Small intestine (tissue), 7 donors: ENCODE measurements around the gene ST6GAL1. TPM values are rescaled to one million over a fixed set of nuclear protein-coding genes. Genes with fewer than 3 reads are reported as not detected.
"Not testable (repeated sequence)": the region's sequence is repeated elsewhere in the genome, so short reads cannot be mapped to it uniquely, and the experiment has no call there.

ENCODE experiments used
- DNase-seq, 2 donors: peaks; one replicate each; pipeline versions ENCODE4 v3.0.0 to v3.0.0-alpha.2; 2013
- FAIRE-seq: peaks from 2 replicates; lab custom pipeline; 2012; peaks lifted over from hg19 to GRCh38; lab: Jason Lieb, UNC
- H3K27ac ChIP-seq, 3 donors: one replicate each; pipeline ENCODE4 v1.5.1; 2013; ENCODE audit warnings: low read length in 2 of 3, mild to moderate bottlenecking in 2 of 3, control low read depth in 1 of 3, inconsistent platforms in 1 of 3, low read depth in 1 of 3, moderate library complexity in 1 of 3
- H3K27me3 ChIP-seq, 3 donors: one replicate each; pipeline ENCODE4 v1.6.1; 2013; ENCODE audit warnings: low read length in 3 of 3, inconsistent platforms in 1 of 3; ENCODE audit not compliant: control insufficient read depth in 3 of 3, insufficient read depth in 3 of 3
- H3K36me3 ChIP-seq, 3 donors: one replicate each; pipeline ENCODE4 v1.6.1; 2013; ENCODE audit warnings: low read length in 3 of 3, inconsistent platforms in 1 of 3, low read depth in 1 of 3, mild to moderate bottlenecking in 1 of 3, moderate library complexity in 1 of 3; ENCODE audit not compliant: control insufficient read depth in 3 of 3, insufficient read depth in 2 of 3
- H3K4me1 ChIP-seq, 3 donors: one replicate each; pipeline ENCODE4 v1.6.1; 2013; ENCODE audit warnings: low read length in 2 of 3, inconsistent platforms in 1 of 3, low read depth in 1 of 3, mild to moderate bottlenecking in 1 of 3, moderate library complexity in 1 of 3; ENCODE audit not compliant: control insufficient read depth in 3 of 3, insufficient read depth in 2 of 3
- H3K4me3 ChIP-seq, 3 donors: one replicate each; pipeline ENCODE4 v1.5.1; 2013; ENCODE audit warnings: low read length in 3 of 3, control low read depth in 1 of 3, inconsistent platforms in 1 of 3, low read depth in 1 of 3, mild to moderate bottlenecking in 1 of 3, moderate library complexity in 1 of 3
- H3K9me3 ChIP-seq, 2 donors: one replicate each; pipeline ENCODE4 v1.6.1; 2013; ENCODE audit warnings: low read depth in 1 of 2, low read length in 1 of 2; ENCODE audit not compliant: control insufficient read depth in 2 of 2, insufficient read depth in 1 of 2
- WGBS, 3 donors: extraction: QIAGEN DNeasy Blood & Tissue Kit; methylation state at CpG; one replicate each; pipeline ENCODE4 v1.1.7; 2013; 5-methylcytosine and 5-hydroxymethylcytosine counted together
- polyA plus RNA-seq, 4 donors: library from polyadenylated mRNA; stranded (reverse) in 3 of 4; unstranded in 1 of 4; fragments of 200-250 nt in 3 of 4; fragments of 120-200 nt in 1 of 4; gene quantifications; one replicate each; pipeline versions ENCODE4 v1.2.1 to v1.2.3, GENCODE V29; 2013
- donor health status: healthy with polysubstance abuse.
- donor health status: control.
- donor health status: control.
- donor health status: Bipolar disorder and iron deficiency.
- donor health status: healthy.

Gene ST6GAL1
- polyA plus RNA-seq, 4 donors = 0.45 to 219 (median 11.0) TPM

GRCh38 chr3:186964616-186965015, 34.3 kb downstream of the ST6GAL1 start:
- no peaks in the 10 kb centered on the region for H3K27me3 ChIP-seq
- 72 to 85% (median 84%) methylated on average over 9 of the region's 9 CpGs for WGBS, 3 donors
- H3K4me3 ChIP-seq = no peak overlapping the region
- DNase-seq (no peak), FAIRE-seq (no peak)
- peaks cover 0 to 20% (median 0%) of the 10 kb centered on the region in 3 donors for H3K36me3 ChIP-seq
- no peak overlapping the region for H3K27ac ChIP-seq
- H3K4me1 ChIP-seq = no peaks in the 10 kb centered on the region
- no peaks in the 10 kb centered on the region for H3K9me3 ChIP-seq

- Histone ChIP-seq H3K4me3 (no peak overlapping the region), H3K27me3 (no peaks in the 10 kb centered on the region), H3K9me3 (no peaks in the 10 kb centered on the region), H3K4me1 (no peaks in the 10 kb centered on the region), H3K27ac (no peak overlapping the region), H3K36me3 (peaks cover 0 to 20% (median 0%) of the 10 kb centered on the region in 3 donors)
- no peak for DNase-seq
- WGBS, 3 donors = 75 to 92% (median 83%) methylated on average over 10 of the region's 10 CpGs
- FAIRE-seq = no peak
These were observed 35.0 kb downstream of the ST6GAL1 start for GRCh38 chr3:186965141-186965879.

GRCh38 chr3:186966406-186966805, 36.1 kb downstream of the ST6GAL1 start:
- Histone ChIP-seq H3K36me3 (peaks cover 0 to 20% (median 0%) of the 10 kb centered on the region in 3 donors), H3K9me3 (no peaks in the 10 kb centered on the region), H3K27me3 (no peaks in the 10 kb centered on the region), H3K27ac (no peak overlapping the region), H3K4me3 (no peak overlapping the region), H3K4me1 (no peaks in the 10 kb centered on the region)
- FAIRE-seq (no peak), DNase-seq (no peak)
- WGBS, 3 donors = 82 to 84% (median 84%) methylated on average over 6 of the region's 6 CpGs

GRCh38 chr3:186967236-186967635, 36.9 kb downstream of the ST6GAL1 start:
- not testable (repeated sequence) for H3K27ac ChIP-seq, H3K27me3 ChIP-seq, H3K4me3 ChIP-seq, FAIRE-seq, DNase-seq, H3K4me1 ChIP-seq, H3K9me3 ChIP-seq
- peaks cover 0 to 20% (median 0%) of the 10 kb centered on the region in 3 donors for H3K36me3 ChIP-seq
- 93 to 97% (median 93%) methylated on average over 11 of the region's 11 CpGs for WGBS, 3 donors

- Histone ChIP-seq H3K4me1 (no peaks in the 10 kb centered on the region), H3K4me3 (no peak overlapping the region), H3K27me3 (no peaks in the 10 kb centered on the region), H3K9me3 (no peaks in the 10 kb centered on the region), H3K36me3 (peaks cover 0 to 20% (median 0%) of the 10 kb centered on the region in 3 donors), H3K27ac (no peak overlapping the region)
- WGBS, 3 donors = 53 to 77% (median 68%) methylated on average over 7 of the region's 7 CpGs
- DNase-seq = no peak
- FAIRE-seq = no peak
These were observed 37.4 kb downstream of the ST6GAL1 start for GRCh38 chr3:186967686-186968085.

- H3K9me3 ChIP-seq = no peaks in the 10 kb centered on the region
- DNase-seq (no peak), FAIRE-seq (no peak)
- H3K27me3 ChIP-seq = no peaks in the 10 kb centered on the region
- no peaks in the 10 kb centered on the region for H3K4me1 ChIP-seq
- peaks cover 0 to 22% (median 0%) of the 10 kb centered on the region in 3 donors for H3K36me3 ChIP-seq
- 79 to 88% (median 87%) methylated on average over 7 of the region's 7 CpGs for WGBS, 3 donors
- no peak overlapping the region for H3K27ac ChIP-seq
- H3K4me3 ChIP-seq = no peak overlapping the region
These were observed 39.3 kb downstream of the ST6GAL1 start for GRCh38 chr3:186969607-186970006.

- not testable (repeated sequence) for H3K27ac ChIP-seq
- peaks cover 0 to 29% (median 0%) of the 10 kb centered on the region in 3 donors for H3K36me3 ChIP-seq
- WGBS, 3 donors = 94 to 96% (median 96%) methylated on average over 10 of the region's 10 CpGs
These were observed 40.8 kb downstream of the ST6GAL1 start for GRCh38 chr3:186971106-186971505.

GRCh38 chr3:186971578-186971977, 41.3 kb downstream of the ST6GAL1 start:
- H3K4me3 ChIP-seq = no peak overlapping the region
- no peaks in the 10 kb centered on the region for H3K27me3 ChIP-seq
- whole genome bisulfite sequencing, 3 donors = 78 to 100% (median 96%) methylated on average over 1 of the region's 1 CpG
- no peaks in the 10 kb centered on the region for H3K4me1 ChIP-seq
- no peaks in the 10 kb centered on the region for H3K9me3 ChIP-seq
- no peak for FAIRE-seq
- DNase-seq = no peak
- no peak overlapping the region for H3K27ac ChIP-seq
- H3K36me3 ChIP-seq = peaks cover 0 to 29% (median 0%) of the 10 kb centered on the region in 3 donors

More at GRCh38 chr3:186971106-186971505, 40.8 kb downstream of the ST6GAL1 start:
- DNase-seq, H3K4me3 ChIP-seq, FAIRE-seq, H3K4me1 ChIP-seq, H3K9me3 ChIP-seq, H3K27me3 ChIP-seq: not testable (repeated sequence)
